ENCODE data around the gene LYST.
"Not testable (repeated sequence)": the region's sequence is repeated elsewhere in the genome, so short reads cannot be mapped to it uniquely, and the experiment has no call there.

Gene LYST

DNA sequence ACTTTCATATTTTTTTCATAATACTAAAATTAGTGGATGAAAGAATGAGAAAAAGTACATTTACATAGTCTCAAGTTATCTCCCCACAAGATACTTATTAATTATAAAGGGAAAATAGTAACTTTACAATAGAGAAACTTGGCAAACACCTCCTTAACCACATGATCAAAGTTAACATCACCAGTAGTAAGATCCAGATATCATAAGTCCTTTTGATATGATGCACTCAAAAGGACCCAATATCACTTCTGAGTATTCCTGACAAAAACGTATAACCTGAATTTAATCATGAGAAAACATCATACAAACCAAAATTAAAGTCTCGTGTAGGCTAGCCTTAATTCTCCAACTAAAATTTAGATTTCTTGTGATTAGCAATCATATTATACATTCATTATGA lies 67.4 kb downstream of the LYST start:
- peaks cover 4 to 5% of the 10 kb centered on the region in 2 donors for H3K36me3 ChIP-seq (ENCODE audit: control insufficient read depth in 1 of 2, insufficient read depth in 2 of 2, low read length in 2 of 2)
- no peak overlapping the region for H3K4me3 ChIP-seq (ENCODE audit: low read depth in 1 of 2, low read length in 2 of 2)
- no peaks in the 10 kb centered on the region for H3K4me1 ChIP-seq (ENCODE audit: control insufficient read depth in 1 of 2, insufficient read depth in 2 of 2, low read length in 2 of 2)
- H3K27ac ChIP-seq (ENCODE audit: low read depth, low read length): no peak overlapping the region
- H3K9ac ChIP-seq (ENCODE audit: low read depth in 1 of 2, low read length in 2 of 2): no peak overlapping the region
- no peaks in the 10 kb centered on the region for H3K27me3 ChIP-seq (ENCODE audit: control insufficient read depth in 1 of 2, insufficient read depth in 2 of 2, low read length in 2 of 2)
- H3K9me3 ChIP-seq (ENCODE audit: control insufficient read depth in 1 of 2, low read length in 2 of 2): no peaks in the 10 kb centered on the region

DNA sequence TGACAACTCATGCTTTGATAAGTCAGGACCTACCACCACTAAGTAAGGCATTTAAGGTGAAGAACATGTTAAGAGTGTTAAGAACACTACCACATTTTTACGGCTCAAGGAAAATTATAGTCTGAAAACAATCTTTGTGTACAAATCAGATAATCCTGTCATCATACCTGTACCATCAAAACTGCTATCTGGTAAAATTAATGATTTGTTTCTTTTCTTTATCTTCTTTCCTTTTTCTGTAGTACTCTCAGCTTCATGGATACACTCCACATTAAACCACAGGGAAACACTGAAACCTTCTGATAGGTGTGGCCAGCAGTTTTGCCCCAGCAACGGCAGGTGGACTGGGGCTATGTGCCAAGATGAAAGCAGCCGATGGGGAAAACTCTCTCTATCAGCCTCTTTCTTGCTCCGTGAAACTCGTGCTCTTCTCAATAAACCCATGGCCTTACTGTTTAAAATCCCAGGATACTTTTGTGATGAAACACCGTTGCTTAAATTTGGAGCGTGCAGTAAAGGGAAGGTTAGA lies 75.1 kb downstream of the LYST start:
- H3K27ac ChIP-seq (ENCODE audit: low read depth, low read length): no peak overlapping the region
- no peak overlapping the region for H3K9ac ChIP-seq (ENCODE audit: low read depth in 1 of 2, low read length in 2 of 2)
- no peaks in the 10 kb centered on the region for H3K27me3 ChIP-seq (ENCODE audit: control insufficient read depth in 1 of 2, insufficient read depth in 2 of 2, low read length in 2 of 2)
- H3K9me3 ChIP-seq (ENCODE audit: control insufficient read depth in 1 of 2, low read length in 2 of 2): no peaks in the 10 kb centered on the region
- H3K4me1 ChIP-seq (ENCODE audit: control insufficient read depth in 1 of 2, insufficient read depth in 2 of 2, low read length in 2 of 2): no peaks in the 10 kb centered on the region
- no peak overlapping the region for H3K4me3 ChIP-seq (ENCODE audit: low read depth in 1 of 2, low read length in 2 of 2)
- peaks cover 5 to 8% of the 10 kb centered on the region in 2 donors for H3K36me3 ChIP-seq (ENCODE audit: control insufficient read depth in 1 of 2, insufficient read depth in 2 of 2, low read length in 2 of 2)

DNA sequence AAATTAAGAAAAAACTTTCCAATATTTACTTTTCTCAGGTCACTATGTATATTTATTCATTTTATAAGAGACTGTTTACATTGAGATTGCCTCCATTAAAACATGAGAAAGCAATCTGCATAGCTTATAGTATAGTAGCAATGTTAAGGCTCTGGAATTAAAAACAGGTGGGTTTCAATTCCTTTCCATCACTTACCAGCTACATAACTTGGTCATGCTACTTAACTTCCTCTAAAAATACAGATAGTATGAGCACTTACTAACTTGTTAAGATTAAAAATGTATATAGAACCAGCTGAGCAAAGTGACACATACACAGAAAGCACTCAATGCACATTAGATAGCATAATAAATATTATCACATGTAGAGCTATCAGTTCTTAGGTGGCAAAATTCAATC lies 76.6 kb downstream of the LYST start:
- no peaks in the 10 kb centered on the region for H3K27me3 ChIP-seq (ENCODE audit: control insufficient read depth in 1 of 2, insufficient read depth in 2 of 2, low read length in 2 of 2)
- H3K36me3 ChIP-seq (ENCODE audit: control insufficient read depth in 1 of 2, insufficient read depth in 2 of 2, low read length in 2 of 2): peaks cover 1 to 5% of the 10 kb centered on the region in 2 donors
- no peaks in the 10 kb centered on the region for H3K9me3 ChIP-seq (ENCODE audit: control insufficient read depth in 1 of 2, low read length in 2 of 2)
- no peak overlapping the region for H3K9ac ChIP-seq (ENCODE audit: low read depth in 1 of 2, low read length in 2 of 2)
- H3K4me1 ChIP-seq (ENCODE audit: control insufficient read depth in 1 of 2, insufficient read depth in 2 of 2, low read length in 2 of 2): no peaks in the 10 kb centered on the region
- no peak overlapping the region for H3K27ac ChIP-seq (ENCODE audit: low read depth, low read length)
- H3K4me3 ChIP-seq (ENCODE audit: low read depth in 1 of 2, low read length in 2 of 2): no peak overlapping the region

- not testable (repeated sequence) for H3K9ac ChIP-seq (ENCODE audit: low read depth in 1 of 2, low read length in 2 of 2); H3K27ac ChIP-seq (ENCODE audit: low read depth, low read length); H3K4me3 ChIP-seq (ENCODE audit: low read depth in 1 of 2, low read length in 2 of 2); H3K4me1 ChIP-seq (ENCODE audit: control insufficient read depth in 1 of 2, insufficient read depth in 2 of 2, low read length in 2 of 2); H3K36me3 ChIP-seq (ENCODE audit: control insufficient read depth in 1 of 2, insufficient read depth in 2 of 2, low read length in 2 of 2); H3K27me3 ChIP-seq (ENCODE audit: control insufficient read depth in 1 of 2, insufficient read depth in 2 of 2, low read length in 2 of 2); H3K9me3 ChIP-seq (ENCODE audit: control insufficient read depth in 1 of 2, low read length in 2 of 2)
These were observed 80.3 kb downstream of the LYST start for GRCh38 chr1:235786227-235786898.

DNA sequence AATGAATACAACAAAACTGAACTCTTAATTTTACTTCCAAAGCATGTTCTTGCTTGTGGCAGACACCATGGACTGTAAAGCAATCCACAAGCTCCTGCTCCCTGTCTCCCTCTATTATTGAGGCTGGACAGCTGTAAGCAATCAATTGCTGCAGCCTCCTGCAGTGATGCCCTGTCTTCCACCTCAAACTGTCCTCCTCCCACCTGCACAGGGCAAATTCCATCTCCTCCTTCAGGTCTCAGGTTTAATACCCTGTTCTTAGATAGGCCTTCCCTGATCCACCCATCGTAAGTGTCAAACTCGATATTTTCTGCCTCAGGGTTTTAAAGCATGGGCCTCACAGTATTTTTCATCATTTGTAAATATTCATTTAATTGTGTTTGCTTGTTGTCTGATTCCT lies 81.8 kb downstream of the LYST start:
- Histone ChIP-seq H3K27ac (ENCODE audit: low read depth, low read length) (no peak overlapping the region), H3K9me3 (ENCODE audit: control insufficient read depth in 1 of 2, low read length in 2 of 2) (no peaks in the 10 kb centered on the region), H3K4me3 (ENCODE audit: low read depth in 1 of 2, low read length in 2 of 2) (no peak overlapping the region), H3K27me3 (ENCODE audit: control insufficient read depth in 1 of 2, insufficient read depth in 2 of 2, low read length in 2 of 2) (no peaks in the 10 kb centered on the region), H3K4me1 (ENCODE audit: control insufficient read depth in 1 of 2, insufficient read depth in 2 of 2, low read length in 2 of 2) (no peaks in the 10 kb centered on the region), H3K36me3 (ENCODE audit: control insufficient read depth in 1 of 2, insufficient read depth in 2 of 2, low read length in 2 of 2) (no peaks in the 10 kb centered on the region), H3K9ac (ENCODE audit: low read depth in 1 of 2, low read length in 2 of 2) (no peak overlapping the region)

GRCh38 chr1:235783148-235783776 lies 83.4 kb downstream of the LYST start:
- Histone ChIP-seq H3K27me3 (ENCODE audit: control insufficient read depth in 1 of 2, insufficient read depth in 2 of 2, low read length in 2 of 2) (no peaks in the 10 kb centered on the region), H3K4me3 (ENCODE audit: low read depth in 1 of 2, low read length in 2 of 2) (no peak overlapping the region), H3K27ac (ENCODE audit: low read depth, low read length) (no peak overlapping the region), H3K9me3 (ENCODE audit: control insufficient read depth in 1 of 2, low read length in 2 of 2) (no peaks in the 10 kb centered on the region), H3K4me1 (ENCODE audit: control insufficient read depth in 1 of 2, insufficient read depth in 2 of 2, low read length in 2 of 2) (no peaks in the 10 kb centered on the region), H3K36me3 (ENCODE audit: control insufficient read depth in 1 of 2, insufficient read depth in 2 of 2, low read length in 2 of 2) (no peaks in the 10 kb centered on the region), H3K9ac (ENCODE audit: low read depth in 1 of 2, low read length in 2 of 2) (no peak overlapping the region)

DNA sequence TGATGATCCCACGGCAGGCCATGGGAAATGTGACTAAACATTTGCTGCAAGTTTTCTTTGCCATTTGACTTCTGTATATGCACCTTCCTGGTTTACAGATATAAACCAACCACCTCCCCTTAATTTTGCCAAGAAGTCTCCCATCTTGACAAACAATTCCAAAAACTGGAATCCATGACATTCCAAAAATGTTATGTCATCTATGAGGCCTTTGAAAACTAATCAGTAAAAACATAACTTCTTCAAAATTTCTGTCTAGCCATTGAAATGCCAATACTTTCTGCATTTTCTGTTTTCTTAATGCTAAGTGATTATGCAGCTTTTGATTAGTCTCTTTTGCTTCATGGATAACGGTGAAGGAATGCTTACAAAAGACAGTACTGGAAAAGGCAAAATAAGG lies 84.1 kb downstream of the LYST start:
- Histone ChIP-seq H3K36me3 (ENCODE audit: control insufficient read depth in 1 of 2, insufficient read depth in 2 of 2, low read length in 2 of 2) (no peaks in the 10 kb centered on the region), H3K27me3 (ENCODE audit: control insufficient read depth in 1 of 2, insufficient read depth in 2 of 2, low read length in 2 of 2) (no peaks in the 10 kb centered on the region), H3K4me1 (ENCODE audit: control insufficient read depth in 1 of 2, insufficient read depth in 2 of 2, low read length in 2 of 2) (no peaks in the 10 kb centered on the region), H3K9me3 (ENCODE audit: control insufficient read depth in 1 of 2, low read length in 2 of 2) (no peaks in the 10 kb centered on the region), H3K27ac (ENCODE audit: low read depth, low read length) (no peak overlapping the region), H3K9ac (ENCODE audit: low read depth in 1 of 2, low read length in 2 of 2) (no peak overlapping the region), H3K4me3 (ENCODE audit: low read depth in 1 of 2, low read length in 2 of 2) (no peak overlapping the region)

GRCh38 chr1:235781807-235782206 lies 84.9 kb downstream of the LYST start:
- Histone ChIP-seq H3K27ac (ENCODE audit: low read depth, low read length) (no peak overlapping the region), H3K4me3 (ENCODE audit: low read depth in 1 of 2, low read length in 2 of 2) (no peak overlapping the region), H3K36me3 (ENCODE audit: control insufficient read depth in 1 of 2, insufficient read depth in 2 of 2, low read length in 2 of 2) (no peaks in the 10 kb centered on the region), H3K9ac (ENCODE audit: low read depth in 1 of 2, low read length in 2 of 2) (no peak overlapping the region), H3K4me1 (ENCODE audit: control insufficient read depth in 1 of 2, insufficient read depth in 2 of 2, low read length in 2 of 2) (no peaks in the 10 kb centered on the region), H3K27me3 (ENCODE audit: control insufficient read depth in 1 of 2, insufficient read depth in 2 of 2, low read length in 2 of 2) (no peaks in the 10 kb centered on the region), H3K9me3 (ENCODE audit: control insufficient read depth in 1 of 2, low read length in 2 of 2) (no peaks in the 10 kb centered on the region)

GRCh38 chr1:235779770-235780169 lies 86.9 kb downstream of the LYST start:
- Histone ChIP-seq H3K4me1 (ENCODE audit: control insufficient read depth in 1 of 2, insufficient read depth in 2 of 2, low read length in 2 of 2) (no peaks in the 10 kb centered on the region), H3K27ac (ENCODE audit: low read depth, low read length) (no peak overlapping the region), H3K36me3 (ENCODE audit: control insufficient read depth in 1 of 2, insufficient read depth in 2 of 2, low read length in 2 of 2) (no peaks in the 10 kb centered on the region)

GRCh38 chr1:235776396-235776795 lies 90.3 kb downstream of the LYST start:
- Histone ChIP-seq H3K9ac (ENCODE audit: low read depth in 1 of 2, low read length in 2 of 2) (no peak overlapping the region), H3K27ac (ENCODE audit: low read depth, low read length) (no peak overlapping the region), H3K4me1 (ENCODE audit: control insufficient read depth in 1 of 2, insufficient read depth in 2 of 2, low read length in 2 of 2) (no peaks in the 10 kb centered on the region), H3K27me3 (ENCODE audit: control insufficient read depth in 1 of 2, insufficient read depth in 2 of 2, low read length in 2 of 2) (no peaks in the 10 kb centered on the region), H3K9me3 (ENCODE audit: control insufficient read depth in 1 of 2, low read length in 2 of 2) (no peaks in the 10 kb centered on the region), H3K36me3 (ENCODE audit: control insufficient read depth in 1 of 2, insufficient read depth in 2 of 2, low read length in 2 of 2) (no peaks in the 10 kb centered on the region), H3K4me3 (ENCODE audit: low read depth in 1 of 2, low read length in 2 of 2) (no peak overlapping the region)

More at GRCh38 chr1:235779770-235780169, 86.9 kb downstream of the LYST start:
- H3K4me3 ChIP-seq (ENCODE audit: low read depth in 1 of 2, low read length in 2 of 2): no peak overlapping the region
- no peaks in the 10 kb centered on the region for H3K27me3 ChIP-seq (ENCODE audit: control insufficient read depth in 1 of 2, insufficient read depth in 2 of 2, low read length in 2 of 2)
- H3K9ac ChIP-seq (ENCODE audit: low read depth in 1 of 2, low read length in 2 of 2): no peak overlapping the region
- no peaks in the 10 kb centered on the region for H3K9me3 ChIP-seq (ENCODE audit: control insufficient read depth in 1 of 2, low read length in 2 of 2)
